Esophagus muscularis mucosa (tissue), 4 donors: ENCODE results near the gene DOK3.

Experiments
- CTCF ChIP-seq, 3 experiments: fragments of 200-600 bp in 2 of 3; fragments of 450-650 bp in 1 of 3; sonication (generic) in 2 of 3; IDR thresholded peaks; one replicate each; pipeline ENCODE4 v1.5.1; 2017 to 2019; ENCODE audit warnings: antibody characterized with exemption in 3 of 3, mild to moderate bottlenecking in 2 of 3, moderate library complexity in 1 of 3
- EP300 ChIP-seq: sonication (generic); formaldehyde crosslinking; IDR thresholded peaks from one replicate; pipeline ENCODE4 v1.6.1; 2017; ENCODE audit warnings: antibody characterized with exemption
- POLR2A ChIP-seq: fragments of 450-650 bp; IDR thresholded peaks from one replicate; pipeline ENCODE4 v1.6.1; 2017; ENCODE audit warnings: antibody characterized with exemption, moderate library complexity, mild to moderate bottlenecking, low read depth
- POLR2AphosphoS5 ChIP-seq, 2 donors: sonication (generic); formaldehyde crosslinking; IDR thresholded peaks; one replicate each; pipeline ENCODE4 v1.6.1; 2017; ENCODE audit warnings: antibody characterized with exemption in 2 of 2

- no peak for TF ChIP-seq POLR2AphosphoS5 (IDR thresholded peaks at IDR 0.05)
- TF ChIP-seq CTCF (IDR thresholded peaks at IDR 0.05) = no peak
- TF ChIP-seq POLR2A = no peak
- no peak for TF ChIP-seq EP300
Observed at GRCh38 chr5:177535125-177535524, 25.5 kb upstream of the DOK3 start.
